Bronchial epithelial cell (primary cell): Measurements from ENCODE around the gene SDCCAG8. TPM values are rescaled to one million over a fixed set of nuclear protein-coding genes. Genes with fewer than 3 reads are reported as not detected.

Source experiments
- DNase-seq: peaks from one replicate; pipeline ENCODE4 v3.0.0-alpha.2; 2010; ENCODE audit warnings: low read depth
- FAIRE-seq: peaks from 2 replicates; lab custom pipeline; 2011; peaks lifted over from hg19 to GRCh38; lab: Jason Lieb, UNC
- H3K27me3 ChIP-seq: 2 replicates; pipeline ENCODE4 v1.5.1; 2011; ENCODE audit warnings: low read length; ENCODE audit not compliant: control insufficient read depth, insufficient read depth
- H3K36me3 ChIP-seq: 2 replicates; pipeline ENCODE4 v1.5.1; 2011; ENCODE audit warnings: low read length; ENCODE audit not compliant: control insufficient read depth, insufficient read depth
- H3K4me3 ChIP-seq: 2 replicates; pipeline ENCODE4 v1.5.1; 2011; ENCODE audit warnings: mild to moderate bottlenecking, low read depth, low read length, control low read depth
- total RNA-seq: library from RNA; depleted of rRNA; stranded (reverse); fragments of >200 nt; gene quantifications from 2 replicates; pipeline ENCODE4 v1.2.1, GENCODE V29; 2014
- TF ChIP-seq, protein P1 (sequence below): IDR thresholded peaks from 2 replicates; pipeline ENCODE4 v1.5.1; 2011; ENCODE audit warnings: mild to moderate bottlenecking, moderate library complexity, low read length, control low read depth, inconsistent platforms; ENCODE audit not compliant: insufficient read depth, severe bottlenecking

The SDCCAG8 gene
- total RNA-seq, 1 donor from 2014 or later: 32.4 TPM

DNA sequence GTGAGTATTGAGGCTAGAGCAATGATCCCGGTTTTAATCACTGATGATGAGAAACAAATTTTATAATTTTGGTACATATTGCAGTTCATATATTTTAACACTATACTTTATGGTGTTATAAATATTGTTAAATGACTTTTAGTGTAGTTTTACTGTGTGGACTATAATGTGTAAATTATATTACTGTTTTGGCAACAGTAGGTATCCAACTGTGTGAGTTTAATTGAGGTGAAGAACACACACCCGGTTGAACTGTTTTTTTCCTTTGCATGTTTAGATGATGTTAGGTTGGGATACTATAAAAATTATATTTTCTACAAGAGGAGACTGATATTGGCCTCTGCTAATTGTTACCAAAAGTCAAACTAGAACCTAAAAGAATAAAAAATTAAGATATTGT, 166.5 kb downstream of the SDCCAG8 start:
- TF ChIP-seq, protein P1, sequence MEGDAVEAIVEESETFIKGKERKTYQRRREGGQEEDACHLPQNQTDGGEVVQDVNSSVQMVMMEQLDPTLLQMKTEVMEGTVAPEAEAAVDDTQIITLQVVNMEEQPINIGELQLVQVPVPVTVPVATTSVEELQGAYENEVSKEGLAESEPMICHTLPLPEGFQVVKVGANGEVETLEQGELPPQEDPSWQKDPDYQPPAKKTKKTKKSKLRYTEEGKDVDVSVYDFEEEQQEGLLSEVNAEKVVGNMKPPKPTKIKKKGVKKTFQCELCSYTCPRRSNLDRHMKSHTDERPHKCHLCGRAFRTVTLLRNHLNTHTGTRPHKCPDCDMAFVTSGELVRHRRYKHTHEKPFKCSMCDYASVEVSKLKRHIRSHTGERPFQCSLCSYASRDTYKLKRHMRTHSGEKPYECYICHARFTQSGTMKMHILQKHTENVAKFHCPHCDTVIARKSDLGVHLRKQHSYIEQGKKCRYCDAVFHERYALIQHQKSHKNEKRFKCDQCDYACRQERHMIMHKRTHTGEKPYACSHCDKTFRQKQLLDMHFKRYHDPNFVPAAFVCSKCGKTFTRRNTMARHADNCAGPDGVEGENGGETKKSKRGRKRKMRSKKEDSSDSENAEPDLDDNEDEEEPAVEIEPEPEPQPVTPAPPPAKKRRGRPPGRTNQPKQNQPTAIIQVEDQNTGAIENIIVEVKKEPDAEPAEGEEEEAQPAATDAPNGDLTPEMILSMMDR: no peak
- Histone ChIP-seq H3K27me3 (no peaks in the 10 kb centered on the region), H3K36me3 (peaks cover 1% of the 10 kb centered on the region), H3K4me3 (no peak overlapping the region)
- DNase-seq (no peak), FAIRE-seq (no peak)

DNA sequence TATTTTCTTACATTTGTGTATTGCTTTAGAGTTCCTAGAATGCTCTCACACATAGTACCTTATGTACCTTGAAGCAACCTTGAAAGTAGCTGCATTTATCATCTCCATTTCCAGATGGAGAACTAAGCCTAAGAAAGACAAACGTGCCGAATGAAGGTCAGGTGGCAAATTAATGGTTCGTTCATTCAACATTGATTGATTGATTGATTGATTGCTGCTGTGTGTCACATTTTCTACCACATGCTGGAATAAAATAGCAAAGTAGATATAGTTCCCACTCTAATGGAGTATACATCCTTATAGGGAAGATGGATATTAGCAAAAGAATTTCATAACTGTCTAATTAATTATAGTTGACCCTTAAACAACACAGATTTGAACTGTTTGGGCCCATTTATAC, 172.2 kb downstream of the SDCCAG8 start:
- DNase-seq (no peak), FAIRE-seq (no peak)
- Histone ChIP-seq H3K36me3 (peaks cover 1% of the 10 kb centered on the region), H3K4me3 (no peak overlapping the region), H3K27me3 (no peaks in the 10 kb centered on the region)
- TF ChIP-seq, protein P1: no peak

DNA sequence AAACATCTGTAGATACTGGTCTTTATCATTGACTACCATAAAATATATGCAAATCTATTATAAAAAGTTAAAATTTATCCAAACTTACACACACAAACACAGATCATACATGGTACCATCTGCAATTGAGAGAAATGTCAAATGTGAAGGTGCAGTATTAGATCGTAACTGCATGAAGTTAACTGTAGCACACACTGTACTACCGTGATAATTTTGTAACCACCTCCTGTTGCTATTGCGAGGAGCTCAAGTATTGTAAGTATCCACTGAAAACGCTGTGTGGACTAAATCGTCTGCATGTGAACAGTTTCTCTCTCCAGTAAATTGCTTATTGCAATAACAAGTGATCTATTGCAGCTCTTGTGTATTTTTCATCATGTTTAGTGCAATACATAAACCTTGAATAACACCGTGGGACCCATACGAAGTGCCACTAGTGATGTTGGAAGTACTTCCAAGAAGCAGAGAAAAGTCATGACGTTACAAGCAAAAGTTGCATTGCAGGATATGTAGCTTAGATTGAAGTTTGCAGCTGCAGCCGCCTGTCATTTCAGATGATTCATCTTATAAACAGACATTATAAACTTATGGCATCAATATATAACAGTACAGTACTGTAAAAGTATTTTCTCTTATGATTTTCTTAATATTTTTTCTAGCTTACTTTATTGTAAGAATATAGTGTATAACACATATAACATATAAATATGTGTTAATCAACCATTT, 172.9 kb downstream of the SDCCAG8 start:
- H3K36me3 ChIP-seq: peaks cover 1% of the 10 kb centered on the region
- no peak overlapping the region for H3K4me3 ChIP-seq
- no peaks in the 10 kb centered on the region for H3K27me3 ChIP-seq
- FAIRE-seq (no peak), DNase-seq (no peak)
- TF ChIP-seq, protein P1: no peak

DNA sequence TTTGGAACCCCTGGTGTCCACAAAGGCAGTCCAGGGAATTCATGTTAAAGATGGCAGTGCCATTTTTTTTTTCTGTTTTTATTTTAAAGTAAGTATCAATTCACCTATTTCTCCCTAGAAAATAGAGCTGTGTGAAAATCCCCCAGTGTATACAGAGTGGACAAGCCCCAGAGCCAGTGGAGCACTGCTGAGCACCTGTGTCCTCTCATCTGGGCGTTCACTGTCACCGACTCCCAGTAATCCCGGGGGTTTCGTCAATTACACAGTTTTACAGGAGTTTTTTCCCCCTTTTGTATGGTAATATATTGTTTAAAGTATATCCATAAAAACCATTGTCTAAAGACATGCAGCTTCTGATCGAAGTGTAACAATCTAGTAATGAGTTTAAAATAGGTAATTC, 175.8 kb downstream of the SDCCAG8 start:
- Histone ChIP-seq H3K4me3 (no peak overlapping the region), H3K36me3 (no peaks in the 10 kb centered on the region), H3K27me3 (no peaks in the 10 kb centered on the region)
- FAIRE-seq: no peak
- TF ChIP-seq, protein P1: no peak
- no peak for DNase-seq

DNA sequence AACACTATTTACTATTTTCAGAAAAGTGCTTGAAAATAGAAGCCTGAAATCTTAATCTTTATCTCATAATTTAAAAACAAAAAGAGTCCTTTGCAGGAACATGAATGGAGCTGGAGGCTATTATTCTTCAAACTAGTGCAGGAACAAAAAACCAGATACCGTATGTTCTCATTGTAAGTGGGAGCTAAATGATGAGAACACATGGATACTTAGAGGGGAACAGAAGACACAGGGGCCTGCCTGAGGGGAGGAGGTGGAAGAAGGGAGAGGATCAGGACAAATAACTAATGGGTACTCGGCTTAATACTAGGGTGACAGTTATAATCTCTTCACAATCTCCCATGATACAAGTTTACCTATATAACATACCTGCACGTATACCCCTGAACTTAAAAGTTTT, 176.3 kb downstream of the SDCCAG8 start:
- FAIRE-seq (no peak), DNase-seq (no peak)
- H3K4me3 ChIP-seq: no peak overlapping the region
- H3K36me3 ChIP-seq: no peaks in the 10 kb centered on the region
- TF ChIP-seq, protein P1: no peak
- no peaks in the 10 kb centered on the region for H3K27me3 ChIP-seq
